A549 (cell line): ENCODE measurements around the gene PRDM1. TPM values are rescaled to one million over a fixed set of nuclear protein-coding genes. Genes with fewer than 3 reads are reported as not detected.

Source experiments
- ATAC-seq, 2 experiments: fragments of 200-7000 bp in 1 of 2; fragments of >200 bp in 1 of 2; cut with Nextera tagmentation in 1 of 2; cut with Tn5 transposase in 1 of 2; 3 replicates each; pipeline versions ENCODE4 v1.8.0 to v1.9.1; 2018 to 2020; ENCODE audit warnings: mild to moderate bottlenecking in 1 of 2, moderate library complexity in 1 of 2
- CTCF ChIA-PET: fragments of 300-600 bp; sonication (Branson Sonifier 250); formaldehyde crosslinking; extraction: SDS; loops from one replicate; lab custom pipeline; 2021; ENCODE audit warnings: antibody characterized with exemption, inconsistent platforms; lab: Yijun Ruan, JAX
- POLR2A ChIA-PET: fragments of 350-600 bp; formaldehyde crosslinking; extraction: SDS; loops from one replicate; lab custom pipeline; 2021; ENCODE audit warnings: antibody characterized with exemption, inconsistent platforms; lab: Yijun Ruan, JAX
- DNase-seq, 2 experiments: peaks; one replicate each; pipeline versions ENCODE4 v3.0.0 to v3.0.0-alpha.2; 2011 to 2016; ENCODE audit warnings: low read depth in 1 of 2, low spot score in 1 of 2
- FAIRE-seq: peaks from 2 replicates; lab custom pipeline; 2011; peaks lifted over from hg19 to GRCh38; lab: Jason Lieb, UNC
- H3K27ac ChIP-seq, 2 experiments: fragments of >200 bp; sonication (Bioruptor Twin); formaldehyde crosslinking; 3 replicates each; pipeline ENCODE4 v1.5.1; 2016 to 2017
- H3K4me1 ChIP-seq: fragments of >200 bp; sonication (Bioruptor Twin); formaldehyde crosslinking; 3 replicates; pipeline ENCODE4 v1.6.1; 2016
- H3K4me2 ChIP-seq: fragments of >200 bp; sonication (Bioruptor Twin); formaldehyde crosslinking; 3 replicates; pipeline ENCODE4 v1.6.1; 2016
- H3K4me3 ChIP-seq: fragments of >200 bp; sonication (Bioruptor Twin); formaldehyde crosslinking; 3 replicates; pipeline ENCODE4 v1.5.1; 2016
- H3K9me3 ChIP-seq: fragments of >200 bp; sonication (Bioruptor Twin); formaldehyde crosslinking; 3 replicates; pipeline ENCODE4 v1.6.1; 2016
- CBX8 ChIP-seq: fragments of 200-600 bp; sonication (generic); IDR thresholded peaks from 2 replicates; pipeline ENCODE4 v1.6.1; 2016
- CEBPB ChIP-seq, 2 experiments: fragments of >200 bp in 1 of 2; sonication (Bioruptor Twin) in 1 of 2; formaldehyde crosslinking in 1 of 2; IDR thresholded peaks; 2 replicates each; pipeline ENCODE4 v1.6.1; 2012 to 2016
- CHD2 ChIP-seq: fragments of 150-350 bp; IDR thresholded peaks from 2 replicates; pipeline ENCODE4 v1.6.1; 2014; ENCODE audit warnings: low read length; ENCODE audit not compliant: partially characterized antibody
- CHD4 ChIP-seq: fragments of 200-600 bp; sonication (generic); IDR thresholded peaks from 2 replicates; pipeline ENCODE4 v1.6.1; 2016; ENCODE audit warnings: antibody characterized with exemption, mild to moderate bottlenecking, borderline replicate concordance
- ESRRA ChIP-seq: fragments of 150-350 bp; IDR thresholded peaks from 2 replicates; pipeline ENCODE4 v1.6.1; 2014; ENCODE audit warnings: mild to moderate bottlenecking, low read length, borderline replicate concordance
- FOXS1 ChIP-seq: fragments of 250-450 bp; sonication (Bioruptor Pico); IDR thresholded peaks from 2 replicates; pipeline ENCODE4 v1.5.0; 2020; ENCODE audit warnings: mild to moderate bottlenecking, moderate library complexity
- GATA3 ChIP-seq: IDR thresholded peaks from 2 replicates; pipeline ENCODE4 v1.6.1; 2012; ENCODE audit warnings: borderline replicate concordance
- HOXB13 ChIP-seq: fragments of 250-450 bp; sonication (Bioruptor Pico); IDR thresholded peaks from 2 replicates; pipeline ENCODE4 v1.5.0; 2020; ENCODE audit warnings: low read depth, mild to moderate bottlenecking, moderate library complexity
- JUNB ChIP-seq: fragments of >200 bp; sonication (Bioruptor Twin); formaldehyde crosslinking; IDR thresholded peaks from 2 replicates; pipeline ENCODE4 v1.6.1; 2016
- KDM1A ChIP-seq: fragments of 200-600 bp; sonication (generic); IDR thresholded peaks from 2 replicates; pipeline ENCODE4 v1.6.1; 2016; ENCODE audit warnings: low read depth, mild to moderate bottlenecking
- MAFK ChIP-seq: fragments of 450-650 bp; IDR thresholded peaks from 2 replicates; pipeline ENCODE4 v1.6.1; 2014; ENCODE audit not compliant: partially characterized antibody
- MAZ ChIP-seq: fragments of 150-350 bp; IDR thresholded peaks from 2 replicates; pipeline ENCODE4 v1.6.1; 2014; ENCODE audit warnings: antibody characterized with exemption, low read depth, low read length, borderline replicate concordance
- MYC ChIP-seq: IDR thresholded peaks from 2 replicates; pipeline ENCODE4 v1.6.1; 2012; ENCODE audit warnings: mild to moderate bottlenecking, inconsistent platforms, low read length, improper control_type of control experiment, borderline replicate concordance
- NFE2L2 ChIP-seq: fragments of 150-350 bp; conservative IDR thresholded peaks from 2 replicates; pipeline ENCODE4 v1.6.1; 2014; ENCODE audit warnings: low read length
- POLR2A ChIP-seq: IDR thresholded peaks from 2 replicates; pipeline ENCODE4 v1.6.1; 2012; ENCODE audit warnings: mild to moderate bottlenecking, low read length
- RAD21 ChIP-seq, 2 experiments: fragments of >200 bp in 1 of 2; sonication (Bioruptor Twin) in 1 of 2; formaldehyde crosslinking in 1 of 2; IDR thresholded peaks in 1 of 2; conservative IDR thresholded peaks in 1 of 2; 2 replicates in 1 of 2; 3 replicates in 1 of 2; pipeline ENCODE4 v1.6.1; 2012 to 2018; ENCODE audit warnings: inconsistent platforms in 1 of 2
- RARB ChIP-seq: fragments of 250-450 bp; sonication (Bioruptor Pico); IDR thresholded peaks from 2 replicates; pipeline ENCODE4 v1.8.0; 2021; ENCODE audit warnings: mild to moderate bottlenecking, moderate library complexity
- RCOR1 ChIP-seq: fragments of 150-350 bp; IDR thresholded peaks from 2 replicates; pipeline ENCODE4 v1.6.1; 2014; ENCODE audit warnings: antibody characterized with exemption, low read length, low read depth
- RNF2 ChIP-seq: fragments of 200-600 bp; sonication (generic); IDR thresholded peaks from 2 replicates; pipeline ENCODE4 v1.6.1; 2016; ENCODE audit warnings: low read depth, mild to moderate bottlenecking, antibody characterized with exemption, moderate library complexity, borderline replicate concordance
- TP53 ChIP-seq: fragments of 250-450 bp; sonication (Bioruptor Pico); IDR thresholded peaks from 2 replicates; pipeline ENCODE4 v1.5.0; 2021; ENCODE audit warnings: mild to moderate bottlenecking, moderate library complexity
- USF2 ChIP-seq: fragments of 450-650 bp; IDR thresholded peaks from 2 replicates; pipeline ENCODE4 v1.6.1; 2014; ENCODE audit warnings: antibody characterized with exemption
- ZFP36 ChIP-seq: fragments of 450-650 bp; IDR thresholded peaks from 2 replicates; pipeline ENCODE4 v1.6.1; 2014; ENCODE audit warnings: borderline replicate concordance; ENCODE audit not compliant: partially characterized antibody
- ZNF302 ChIP-seq: fragments of 250-450 bp; sonication (Bioruptor Pico); IDR thresholded peaks from 2 replicates; pipeline ENCODE4 v1.9.0; 2021; ENCODE audit warnings: inconsistent platforms, mild to moderate bottlenecking, moderate library complexity
- WGBS: methylation state at CpG from one replicate; pipeline ENCODE4 v1.1.6; 2017; ENCODE audit errors: missing lambda C conversion rate; 5-methylcytosine and 5-hydroxymethylcytosine counted together
- polyA plus RNA-seq, 4 experiments: library from polyadenylated mRNA; depleted of rRNA in 3 of 4; stranded (reverse); fragments of >200 nt; fragmentation: RNase III in 1 of 4; extraction: RNeasy Plus Mini Kit Qiagen cat#74134 plus additional on column Dnase treatment in 1 of 4; gene quantifications; 2 replicates in 3 of 4; 3 replicates in 1 of 4; pipeline ENCODE4 v1.2.3, GENCODE V29; 2011 to 2017
- TF ChIP-seq, protein P1 (sequence below): fragments of 200-600 bp; sonication (generic); IDR thresholded peaks from 2 replicates; pipeline ENCODE4 v1.6.1; 2016; ENCODE audit warnings: antibody characterized with exemption, mild to moderate bottlenecking, moderate library complexity
- TF ChIP-seq, protein P2 (sequence below): IDR thresholded peaks from 2 replicates; pipeline ENCODE4 v1.6.1; 2012; ENCODE audit warnings: low read depth, borderline replicate concordance
- TF ChIP-seq, protein P3 (sequence below): fragments of >200 bp; sonication (Bioruptor Twin); formaldehyde crosslinking; IDR thresholded peaks from 2 replicates; pipeline ENCODE4 v1.6.1; 2016

Gene PRDM1
- polyA plus RNA-seq, 2 of the 4 experiments (the other 2 are of a cell fraction): 2.6 to 11.2 TPM

GRCh38 chr6:106117579-106117978 lies 31.4 kb downstream of the PRDM1 start:
- CTCF ChIA-PET: interaction anchor here (0.6 to 0.7 kb wide), 2 partner anchors 8 to 615 kb away, joined by 3 read pairs; no protein-coding TSS in a partner anchor
- FAIRE-seq: no peak
- TF ChIP-seq, protein P1, sequence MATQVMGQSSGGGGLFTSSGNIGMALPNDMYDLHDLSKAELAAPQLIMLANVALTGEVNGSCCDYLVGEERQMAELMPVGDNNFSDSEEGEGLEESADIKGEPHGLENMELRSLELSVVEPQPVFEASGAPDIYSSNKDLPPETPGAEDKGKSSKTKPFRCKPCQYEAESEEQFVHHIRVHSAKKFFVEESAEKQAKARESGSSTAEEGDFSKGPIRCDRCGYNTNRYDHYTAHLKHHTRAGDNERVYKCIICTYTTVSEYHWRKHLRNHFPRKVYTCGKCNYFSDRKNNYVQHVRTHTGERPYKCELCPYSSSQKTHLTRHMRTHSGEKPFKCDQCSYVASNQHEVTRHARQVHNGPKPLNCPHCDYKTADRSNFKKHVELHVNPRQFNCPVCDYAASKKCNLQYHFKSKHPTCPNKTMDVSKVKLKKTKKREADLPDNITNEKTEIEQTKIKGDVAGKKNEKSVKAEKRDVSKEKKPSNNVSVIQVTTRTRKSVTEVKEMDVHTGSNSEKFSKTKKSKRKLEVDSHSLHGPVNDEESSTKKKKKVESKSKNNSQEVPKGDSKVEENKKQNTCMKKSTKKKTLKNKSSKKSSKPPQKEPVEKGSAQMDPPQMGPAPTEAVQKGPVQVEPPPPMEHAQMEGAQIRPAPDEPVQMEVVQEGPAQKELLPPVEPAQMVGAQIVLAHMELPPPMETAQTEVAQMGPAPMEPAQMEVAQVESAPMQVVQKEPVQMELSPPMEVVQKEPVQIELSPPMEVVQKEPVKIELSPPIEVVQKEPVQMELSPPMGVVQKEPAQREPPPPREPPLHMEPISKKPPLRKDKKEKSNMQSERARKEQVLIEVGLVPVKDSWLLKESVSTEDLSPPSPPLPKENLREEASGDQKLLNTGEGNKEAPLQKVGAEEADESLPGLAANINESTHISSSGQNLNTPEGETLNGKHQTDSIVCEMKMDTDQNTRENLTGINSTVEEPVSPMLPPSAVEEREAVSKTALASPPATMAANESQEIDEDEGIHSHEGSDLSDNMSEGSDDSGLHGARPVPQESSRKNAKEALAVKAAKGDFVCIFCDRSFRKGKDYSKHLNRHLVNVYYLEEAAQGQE: no peak
- TF ChIP-seq RCOR1: no peak
- no peak for TF ChIP-seq MAFK
- TF ChIP-seq RNF2: no peak
- no peak for TF ChIP-seq CBX8
- TF ChIP-seq, all 56 proteins: peak for 0
- DNase-seq (no peak), ATAC-seq (no peak)
- Histone ChIP-seq H3K4me2 (no peak overlapping the region), H3K27ac (no peak overlapping the region), H3K9me3 (no peaks in the 10 kb centered on the region), H3K4me1 (no peaks in the 10 kb centered on the region), H3K4me3 (no peak overlapping the region)
- 60% methylated on average over 6 of the region's 6 CpGs for WGBS
- POLR2A ChIA-PET: no interaction called here

DNA sequence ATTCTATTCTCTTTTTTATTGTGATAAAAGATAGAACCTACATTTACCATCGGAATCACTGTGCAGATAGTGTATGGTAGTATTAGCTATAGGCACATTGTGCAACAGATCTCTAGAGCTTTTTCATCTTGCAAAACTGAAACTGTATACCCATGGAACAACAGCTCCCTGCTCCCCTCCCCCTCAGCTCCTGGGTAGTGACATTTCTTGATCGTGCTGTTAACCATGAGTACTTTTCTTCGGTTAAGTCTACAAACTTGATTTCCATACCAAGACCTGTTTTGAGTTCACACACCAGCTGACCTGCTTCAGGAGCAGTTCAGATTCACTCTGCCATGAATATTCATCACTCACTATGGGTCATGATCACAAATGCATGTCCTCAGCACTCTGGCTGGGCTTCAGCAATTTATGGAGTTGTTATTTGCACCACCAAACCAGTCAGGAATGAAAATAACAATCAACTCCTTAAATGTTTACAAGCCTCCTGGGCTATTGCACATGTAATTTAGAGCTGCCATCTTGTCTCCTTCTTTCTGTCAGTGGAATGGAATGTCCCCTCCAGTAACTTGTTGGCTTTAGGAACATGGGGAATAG lies 32.8 kb downstream of the PRDM1 start:
- TF ChIP-seq USF2 (no peak), KDM1A (no peak), MAZ (no peak), MAFK (no peak), GATA3 (no peak), RNF2 (no peak), CEBPB (IDR thresholded peaks at IDR 0.05) (no peak), HOXB13 (CRISPR knock-in tag) (no peak), CHD4 (no peak), ESRRA (no peak), RAD21 (conservative IDR thresholded peaks at IDR 0.05 in 1 of 2, IDR thresholded peaks at IDR 0.05 in 1 of 2) (no peak), POLR2A (no peak), TP53 (CRISPR knock-in tag) (no peak), MYC (no peak)
- CTCF ChIA-PET: interaction anchor here (1.3 kb wide), 1 partner anchor 11 kb away, joined by 3 read pairs; no protein-coding TSS in a partner anchor
- 87% methylated on average over 3 of the region's 3 CpGs for WGBS
- POLR2A ChIA-PET: no interaction called here
- DNase-seq (no peak), FAIRE-seq (no peak), ATAC-seq (no peak)
- H3K9me3 ChIP-seq: no peaks in the 10 kb centered on the region
- H3K4me1 ChIP-seq: no peaks in the 10 kb centered on the region
- H3K4me3 ChIP-seq: no peak overlapping the region
- H3K4me2 ChIP-seq: no peak overlapping the region
- H3K27ac ChIP-seq: no peak overlapping the region

GRCh38 chr6:106119546-106119945 lies 33.4 kb downstream of the PRDM1 start:
- Histone ChIP-seq H3K4me3 (no peak overlapping the region), H3K4me1 (no peaks in the 10 kb centered on the region), H3K9me3 (no peaks in the 10 kb centered on the region), H3K4me2 (no peak overlapping the region), H3K27ac (no peak overlapping the region)
- TF ChIP-seq CHD4: no peak
- TF ChIP-seq RARB (CRISPR knock-in tag): no peak
- TF ChIP-seq JUNB: no peak
- no peak for TF ChIP-seq CHD2
- TF ChIP-seq FOXS1 (CRISPR knock-in tag): no peak
- TF ChIP-seq, protein P2, sequence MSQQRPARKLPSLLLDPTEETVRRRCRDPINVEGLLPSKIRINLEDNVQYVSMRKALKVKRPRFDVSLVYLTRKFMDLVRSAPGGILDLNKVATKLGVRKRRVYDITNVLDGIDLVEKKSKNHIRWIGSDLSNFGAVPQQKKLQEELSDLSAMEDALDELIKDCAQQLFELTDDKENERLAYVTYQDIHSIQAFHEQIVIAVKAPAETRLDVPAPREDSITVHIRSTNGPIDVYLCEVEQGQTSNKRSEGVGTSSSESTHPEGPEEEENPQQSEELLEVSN: no peak
- TF ChIP-seq, protein P3, sequence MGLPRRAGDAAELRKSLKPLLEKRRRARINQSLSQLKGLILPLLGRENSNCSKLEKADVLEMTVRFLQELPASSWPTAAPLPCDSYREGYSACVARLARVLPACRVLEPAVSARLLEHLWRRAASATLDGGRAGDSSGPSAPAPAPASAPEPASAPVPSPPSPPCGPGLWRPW: no peak
- TF ChIP-seq NFE2L2: no peak
- no peak for TF ChIP-seq ZFP36
- no peak for TF ChIP-seq ZNF302 (CRISPR knock-in tag)
- FAIRE-seq (no peak), ATAC-seq (no peak), DNase-seq (no peak)
- POLR2A ChIA-PET: no interaction called here
- 71% methylated on average over 5 of the region's 9 CpGs for WGBS
- CTCF ChIA-PET: interaction anchor here (1.3 kb wide), 1 partner anchor 10 kb away, joined by 3 read pairs; no protein-coding TSS in a partner anchor
